H1 (cell line): ENCODE measurements around the gene GPX4. TPM values are rescaled to one million over a fixed set of nuclear protein-coding genes. Genes with fewer than 3 reads are reported as not detected.
A peak's percentile ranks its signal among the peaks of the same experiment; 100 is the strongest.

Experiments used
- CTCF ChIA-PET: fragments of 300-600 bp; sonication (Branson Sonifier 250); formaldehyde crosslinking; loops from one replicate; lab custom pipeline; 2021; ENCODE audit not compliant: partially characterized antibody; lab: Charles Lee
- POLR2A ChIA-PET: fragments of 300-600 bp; sonication (Branson Sonifier 250); formaldehyde crosslinking; loops from one replicate; lab custom pipeline; 2021; ENCODE audit warnings: inconsistent platforms; ENCODE audit not compliant: partially characterized antibody; lab: Charles Lee
- DNase-seq, 2 experiments: peaks; one replicate each; pipeline versions ENCODE4 v3.0.0 to v3.0.0-alpha.2; 2010 to 2022; ENCODE audit warnings: low spot score in 2 of 2, low read depth in 1 of 2, mixed read lengths in 1 of 2
- FAIRE-seq: peaks from 2 replicates; lab custom pipeline; 2011; peaks lifted over from hg19 to GRCh38; lab: Jason Lieb, UNC
- H2AFZ ChIP-seq: 2 replicates; pipeline ENCODE4 v1.8.1; 2012; ENCODE audit warnings: low read length, inconsistent platforms
- H2AK5ac ChIP-seq: 2 replicates; pipeline ENCODE4 v1.6.1; 2013; ENCODE audit warnings: low read depth, low read length
- H2BK120ac ChIP-seq: replicated peaks from 2 replicates; pipeline ENCODE3; 2013; ENCODE audit warnings: low read depth, low read length, inconsistent platforms
- H2BK12ac ChIP-seq: 2 replicates; pipeline ENCODE4 v1.6.1; 2013; ENCODE audit warnings: low read depth, low read length
- H2BK15ac ChIP-seq: 2 replicates; pipeline ENCODE4 v1.6.1; 2013; ENCODE audit warnings: low read length
- H2BK20ac ChIP-seq: 2 replicates; pipeline ENCODE4 v1.6.1; 2013; ENCODE audit warnings: low read length
- H2BK5ac ChIP-seq: 2 replicates; pipeline ENCODE4 v1.6.1; 2013; ENCODE audit warnings: low read depth, low read length
- H3K14ac ChIP-seq: 2 replicates; pipeline ENCODE4 v1.6.1; 2013; ENCODE audit warnings: inconsistent platforms; ENCODE audit not compliant: insufficient read length
- H3K18ac ChIP-seq: 2 replicates; pipeline ENCODE4 v1.6.1; 2013; ENCODE audit warnings: low read length; ENCODE audit errors: extremely low read depth
- H3K23ac ChIP-seq: 2 replicates; pipeline ENCODE4 v1.6.1; 2013; ENCODE audit warnings: inconsistent platforms; ENCODE audit not compliant: insufficient read length
- H3K23me2 ChIP-seq: 2 replicates; pipeline ENCODE4 v1.6.1; 2013; ENCODE audit warnings: low read depth, low read length
- H3K27ac ChIP-seq: 2 replicates; pipeline ENCODE4 v1.6.1; 2011; ENCODE audit warnings: low read depth, low read length, inconsistent platforms
- H3K27me3 ChIP-seq, 4 experiments: replicated peaks in 1 of 4; 1 replicate in 1 of 4; 2 replicates in 3 of 4; pipeline versions ENCODE4 v1.6.1 to v1.8.1; 2011 to 2013; ENCODE audit warnings: low read length in 3 of 4, mild to moderate bottlenecking in 3 of 4, inconsistent platforms in 2 of 4, mixed read lengths in 2 of 4, moderate library complexity in 1 of 4; ENCODE audit not compliant: control insufficient read depth in 3 of 4, insufficient read depth in 3 of 4; ENCODE audit errors: extremely low read depth in 1 of 4
- H3K36me3 ChIP-seq, 4 experiments: 2 replicates each; pipeline versions ENCODE4 v1.6.1 to v1.8.1; 2011 to 2013; ENCODE audit warnings: mild to moderate bottlenecking in 4 of 4, low read length in 3 of 4, moderate library complexity in 2 of 4, control low read depth in 1 of 4, inconsistent platforms in 1 of 4; ENCODE audit not compliant: insufficient read depth in 4 of 4, control insufficient read depth in 2 of 4
- H3K4ac ChIP-seq: replicated peaks from 2 replicates; pipeline ENCODE3; 2013; ENCODE audit warnings: low read length, low read depth, mixed read lengths, inconsistent platforms; ENCODE audit not compliant: insufficient read length
- H3K4me1 ChIP-seq, 4 experiments: replicated peaks in 1 of 4; 1 replicate in 1 of 4; 2 replicates in 3 of 4; pipeline versions ENCODE4 v1.6.1 to v1.8.1; 2011 to 2013; ENCODE audit warnings: low read length in 3 of 4, inconsistent platforms in 2 of 4, mixed read lengths in 1 of 4; ENCODE audit not compliant: insufficient read depth in 4 of 4, control insufficient read depth in 3 of 4
- H3K4me2 ChIP-seq, 2 experiments: 2 replicates each; pipeline versions ENCODE4 v1.6.1 to v1.8.1; 2011 to 2013; ENCODE audit warnings: low read depth in 2 of 2, low read length in 2 of 2, control low read depth in 1 of 2, inconsistent platforms in 1 of 2, mild to moderate bottlenecking in 1 of 2; ENCODE audit not compliant: insufficient read depth in 1 of 2
- H3K4me3 ChIP-seq, 4 experiments: fragments of 200-600, 300-600 bp in 1 of 4; sonication (generic), shearing (Covaris generic), sonication (Bioruptor Twin) in 1 of 4; 2 replicates each; pipeline versions ENCODE4 v1.5.1 to v1.8.1; 2011 to 2016; ENCODE audit warnings: low read length in 4 of 4, low read depth in 3 of 4, control low read depth in 2 of 4, inconsistent platforms in 2 of 4, mild to moderate bottlenecking in 2 of 4, mixed read lengths in 1 of 4, moderate library complexity in 1 of 4; ENCODE audit not compliant: insufficient read depth in 2 of 4; ENCODE audit errors: extremely low read depth in 1 of 4
- H3K56ac ChIP-seq: replicated peaks from 2 replicates; pipeline ENCODE3; 2013; ENCODE audit warnings: low read depth, mild to moderate bottlenecking, mixed read lengths, low read length, inconsistent platforms; ENCODE audit not compliant: insufficient read length
- H3K79me1 ChIP-seq: 2 replicates; pipeline ENCODE4 v1.6.1; 2013; ENCODE audit warnings: low read depth, low read length, control low read depth
- H3K79me2 ChIP-seq, 2 experiments: 2 replicates each; pipeline versions ENCODE4 v1.6.1 to v1.8.1; 2012 to 2013; ENCODE audit warnings: low read length in 2 of 2, mild to moderate bottlenecking in 2 of 2, inconsistent platforms in 1 of 2; ENCODE audit not compliant: insufficient read depth in 2 of 2, control insufficient read depth in 1 of 2
- H3K9ac ChIP-seq, 4 experiments: replicated peaks in 1 of 4; 1 replicate in 1 of 4; 2 replicates in 3 of 4; pipeline versions ENCODE4 v1.6.1 to v1.8.1; 2011 to 2013; ENCODE audit warnings: low read depth in 3 of 4, low read length in 3 of 4, control low read depth in 2 of 4, mild to moderate bottlenecking in 2 of 4, moderate library complexity in 2 of 4, inconsistent platforms in 1 of 4; ENCODE audit errors: extremely low read depth in 1 of 4
- H3K9me3 ChIP-seq, 2 experiments: 2 replicates each; pipeline versions ENCODE4 v1.6.1 to v1.8.1; 2012 to 2013; ENCODE audit warnings: mild to moderate bottlenecking in 2 of 2, moderate library complexity in 2 of 2, control low read depth in 1 of 2, inconsistent platforms in 1 of 2, low read depth in 1 of 2, low read length in 1 of 2, mixed read lengths in 1 of 2; ENCODE audit not compliant: insufficient read depth in 2 of 2
- H4K20me1 ChIP-seq, 2 experiments: replicated peaks in 1 of 2; 2 replicates each; pipeline versions ENCODE3 to v1.8.1; 2011 to 2013; ENCODE audit warnings: inconsistent platforms in 2 of 2, low read length in 2 of 2, mild to moderate bottlenecking in 1 of 2; ENCODE audit not compliant: insufficient read depth in 2 of 2, control insufficient read depth in 1 of 2
- H4K5ac ChIP-seq: 2 replicates; pipeline ENCODE4 v1.6.1; 2013; ENCODE audit warnings: low read length, low read depth, mixed read lengths, inconsistent platforms; ENCODE audit not compliant: insufficient read length
- H4K8ac ChIP-seq: 2 replicates; pipeline ENCODE4 v1.8.0; 2013; ENCODE audit warnings: mild to moderate bottlenecking, moderate library complexity, low read length, inconsistent platforms; ENCODE audit not compliant: insufficient read depth; ENCODE audit errors: extremely low read depth
- H4K91ac ChIP-seq: replicated peaks from 2 replicates; pipeline ENCODE3; 2013; ENCODE audit warnings: low read length, mixed read lengths, inconsistent platforms; ENCODE audit not compliant: insufficient read length
- KDM1A ChIP-seq: fragments of 200-600, 300-600 bp; sonication (generic); IDR thresholded peaks from 2 replicates; pipeline ENCODE4 v1.7.1; 2016; ENCODE audit warnings: mild to moderate bottlenecking, low read length, borderline replicate concordance
- POLR2AphosphoS5 ChIP-seq: IDR thresholded peaks from 2 replicates; pipeline ENCODE4 v1.6.1; 2011; ENCODE audit warnings: low read depth, low read length
- TBP ChIP-seq: IDR thresholded peaks from 2 replicates; pipeline ENCODE4 v1.6.1; 2011; ENCODE audit warnings: low read depth, low read length, improper control_type of control experiment
- WGBS, 2 experiments: shearing (Covaris generic) in 1 of 2; methylation state at CpG; one replicate each; pipeline versions ENCODE4 v1.1.6 to v1.1.7; 2013 to 2015; ENCODE audit warnings: low lambda C conversion rate in 2 of 2, mixed read lengths in 2 of 2, inconsistent platforms in 1 of 2, low coverage in 1 of 2, missing lambda C conversion rate in 1 of 2; ENCODE audit not compliant: insufficient replicate concordance in 2 of 2, insufficient coverage in 1 of 2, insufficient read length in 1 of 2; ENCODE audit errors: extremely low coverage in 1 of 2, missing lambda C conversion rate in 1 of 2; 5-methylcytosine and 5-hydroxymethylcytosine counted together
- polyA plus RNA-seq, 7 experiments: library from polyadenylated mRNA; depleted of rRNA in 3 of 7; stranded (reverse) in 5 of 7; unstranded in 2 of 7; fragments of >200 nt in 5 of 7; fragments of 200-250 nt in 2 of 7; gene quantifications; 1 replicate in 5 of 7; 2 replicates in 1 of 7; 4 replicates in 1 of 7; pipeline versions ENCODE4 v1.2.1 to v1.2.3, GENCODE V29; 2011 to 2013; ENCODE audit warnings: missing spikeins in 2 of 7, mixed read lengths in 2 of 7
- total RNA-seq: library from RNA; stranded (reverse); fragmentation: NEBNext Ultra II Directional; extraction: Animal tissue kit (Norgen Biotek cat#: 25700); gene quantifications from 2 replicates; pipeline ENCODE4 v1.2.1, GENCODE V29; 2021

GPX4 gene
- total and polyA plus RNA-seq, 2 of the 8 experiments (the other 6 are each of a cell fraction or from before 2014, with no cell fraction given): 342 to 693 TPM

DNA sequence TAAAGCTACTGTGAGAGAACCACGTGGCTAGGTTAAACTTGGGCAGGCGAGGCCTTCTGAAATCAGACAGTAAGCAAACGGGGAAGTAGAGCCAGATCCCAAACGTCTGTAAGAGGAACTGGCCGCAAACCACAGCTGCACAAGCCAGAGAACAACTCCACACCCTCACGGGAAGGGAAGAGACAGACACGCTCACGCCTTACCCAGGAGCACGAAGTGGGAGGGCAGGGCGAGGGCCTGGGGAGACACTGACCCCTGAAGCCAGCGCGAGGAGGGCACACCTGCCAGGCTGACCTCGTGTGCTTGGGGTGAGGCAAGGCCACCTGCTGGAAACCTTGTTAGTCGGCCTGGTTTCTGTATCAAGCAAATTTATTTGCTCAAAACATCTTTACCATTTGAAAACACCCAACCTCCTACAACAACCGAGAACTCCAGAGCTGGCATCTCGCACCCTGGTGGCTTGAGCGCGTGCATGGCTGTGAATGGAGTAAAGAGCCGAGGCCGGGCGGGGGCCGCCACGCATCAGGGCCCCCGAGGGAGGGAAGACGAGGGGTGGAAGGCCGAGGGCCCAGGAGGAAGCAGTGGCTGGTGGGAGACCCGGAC lies 15.9 kb upstream of the GPX4 start:
- no peaks in the 10 kb centered on the region; a peak in 1 of 7 replicates for H3K4me1 ChIP-seq
- peak; percentile 71; the same call in 1 of the 2 replicates for TF ChIP-seq POLR2AphosphoS5
- TF ChIP-seq TBP: no peak
- no peak for TF ChIP-seq KDM1A
- no peak overlapping the region for H2AK5ac ChIP-seq
- H2BK20ac ChIP-seq: no peak overlapping the region
- DNase-seq (no peak), FAIRE-seq (no peak)
- peaks cover 2 to 20% of the 10 kb centered on the region in 2 experiments for H4K20me1 ChIP-seq
- H3K4me3 ChIP-seq: no peak overlapping the region
- POLR2A ChIA-PET: interaction anchor here (0.6 to 10.3 kb wide), 14 partner anchors 10 to 553 kb away, joined by 3 to 116 read pairs (median 4); partner anchors contain the start of genes ABCA7, ARHGAP45 and GPX4
- H3K18ac ChIP-seq: no peak overlapping the region
- H4K91ac ChIP-seq: no peak overlapping the region
- no peak overlapping the region for H2AFZ ChIP-seq
- no peak overlapping the region for H2BK12ac ChIP-seq
- no peak overlapping the region for H3K9ac ChIP-seq
- H3K4ac ChIP-seq: no peak overlapping the region
- no peaks in the 10 kb centered on the region for H3K23me2 ChIP-seq
- H4K8ac ChIP-seq: no peak overlapping the region
- H2BK120ac ChIP-seq: no peak overlapping the region
- H3K27ac ChIP-seq: no peak overlapping the region
- peaks cover 4 to 60% (median 27%) of the 10 kb centered on the region in 4 experiments; a peak in 7 of 8 replicates for H3K36me3 ChIP-seq
- H4K5ac ChIP-seq: no peak overlapping the region
- no peak overlapping the region for H3K14ac ChIP-seq
- 87% methylated on average over 22 of the region's 27 CpGs; no CpG with 5 or more reads in 1 of the 2 experiments for WGBS, 2 experiments
- H3K23ac ChIP-seq: no peak overlapping the region
- H3K27me3 ChIP-seq: no peaks in the 10 kb centered on the region; a peak in 1 of 7 replicates
- H3K4me2 ChIP-seq: no peak overlapping the region
- no peaks in the 10 kb centered on the region for H3K9me3 ChIP-seq
- H2BK15ac ChIP-seq: no peak overlapping the region
- CTCF ChIA-PET: interaction anchor here (1.0 to 2.5 kb wide), 5 partner anchors 12 to 179 kb away, joined by 3 to 8 read pairs (median 6); no protein-coding TSS in a partner anchor
- no peaks in the 10 kb centered on the region; the same call in none of the 2 replicates for H3K79me1 ChIP-seq
- H3K79me2 ChIP-seq: no peaks in the 10 kb centered on the region; a peak in 1 of 4 replicates
- H3K56ac ChIP-seq: no peak overlapping the region
- H2BK5ac ChIP-seq: no peak overlapping the region
